ENCODE data around the gene SPON1.
"Not testable (repeated sequence)": the region's sequence is repeated elsewhere in the genome, so short reads cannot be mapped to it uniquely, and the experiment has no call there.

Gene SPON1

GRCh38 chr11:13984616-13985450, 22.3 kb downstream of the SPON1 start:
- DNase-seq: no peak

DNA sequence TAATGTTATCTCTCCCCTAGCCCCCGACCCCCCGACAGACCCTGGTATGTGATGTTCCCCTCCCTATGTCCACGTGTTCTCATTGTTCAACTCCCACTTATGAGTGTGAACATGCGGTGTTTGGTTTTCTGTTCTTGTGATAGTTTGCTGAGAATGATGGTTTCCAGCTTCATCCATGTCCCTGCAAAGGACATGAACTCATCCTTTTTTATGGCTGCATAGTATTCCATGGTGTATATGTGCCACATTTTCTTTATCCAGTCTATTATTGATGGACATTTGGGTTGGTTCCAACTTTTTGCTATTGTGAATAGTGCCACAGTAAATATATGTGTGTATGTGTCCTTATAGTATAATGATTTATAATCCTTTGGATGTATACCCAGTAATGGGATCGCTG, 24.2 kb downstream of the SPON1 start:
- DNase-seq: not testable (repeated sequence)

DNA sequence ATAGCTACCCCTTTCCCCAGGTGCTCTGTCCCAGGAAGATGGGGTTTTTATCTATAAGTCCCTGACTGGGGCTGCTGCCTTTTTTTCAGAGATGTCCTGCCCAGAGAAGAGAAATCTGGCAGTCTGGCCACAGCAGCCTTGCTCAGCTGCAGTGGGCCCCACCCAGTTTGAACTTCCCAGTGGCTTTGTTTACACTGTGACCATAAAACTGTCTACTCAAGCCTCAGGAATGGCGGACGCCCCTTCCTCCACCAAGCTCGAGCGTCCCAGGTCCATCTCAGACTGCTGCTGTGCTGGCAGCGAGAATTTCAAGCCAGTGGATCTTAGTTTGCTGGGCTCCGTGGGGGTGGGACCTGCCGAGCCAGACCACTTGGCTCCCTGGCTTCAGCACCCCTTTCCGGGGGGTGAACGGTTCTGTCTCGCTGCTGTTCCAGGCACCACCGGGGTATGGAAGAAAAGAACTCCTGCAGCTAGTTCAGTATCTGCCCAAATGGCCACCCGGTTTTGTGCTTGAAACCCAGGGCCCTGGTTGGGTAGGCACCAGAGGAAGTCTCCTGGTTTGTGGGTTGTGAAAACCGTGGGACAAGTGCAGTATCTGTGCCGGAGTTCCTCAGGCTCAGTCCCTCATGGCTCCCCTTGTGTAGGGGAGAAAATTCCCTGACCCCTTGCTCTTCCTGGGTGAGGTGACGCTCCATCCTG, 29.8 kb downstream of the SPON1 start:
- DNase-seq: not testable (repeated sequence)

DNA sequence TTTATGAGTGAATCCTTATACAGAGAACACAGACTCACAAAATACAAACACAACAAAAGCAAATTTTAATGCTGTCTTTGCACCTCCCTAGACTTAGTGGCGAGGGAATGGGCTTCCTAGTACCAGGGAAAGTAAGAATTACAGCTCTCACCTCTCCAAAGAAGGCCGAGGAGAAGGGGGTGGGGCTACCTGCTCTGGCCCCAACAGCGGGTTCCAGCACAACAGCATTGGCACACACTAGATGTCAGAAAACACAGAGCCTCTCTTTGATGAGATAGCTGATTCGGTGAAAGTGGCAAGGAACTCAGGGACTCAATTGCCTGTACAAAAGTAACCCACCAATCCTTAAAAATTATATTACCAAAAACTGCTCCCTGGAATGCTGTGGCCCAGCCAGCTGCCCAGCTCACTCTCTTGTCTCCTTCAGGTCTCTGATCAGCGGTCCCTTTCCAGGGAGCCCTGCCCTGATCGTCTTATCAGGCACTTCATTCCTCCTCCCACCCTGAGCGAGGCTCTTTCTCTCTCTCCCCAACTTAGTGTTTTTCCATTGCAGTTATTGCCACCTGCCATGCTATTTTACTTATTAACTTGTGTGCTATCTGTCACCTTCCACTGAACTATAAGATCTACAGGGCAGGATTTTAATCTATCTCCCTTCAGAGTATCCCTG, 30.7 kb downstream of the SPON1 start:
- no peak for DNase-seq

DNA sequence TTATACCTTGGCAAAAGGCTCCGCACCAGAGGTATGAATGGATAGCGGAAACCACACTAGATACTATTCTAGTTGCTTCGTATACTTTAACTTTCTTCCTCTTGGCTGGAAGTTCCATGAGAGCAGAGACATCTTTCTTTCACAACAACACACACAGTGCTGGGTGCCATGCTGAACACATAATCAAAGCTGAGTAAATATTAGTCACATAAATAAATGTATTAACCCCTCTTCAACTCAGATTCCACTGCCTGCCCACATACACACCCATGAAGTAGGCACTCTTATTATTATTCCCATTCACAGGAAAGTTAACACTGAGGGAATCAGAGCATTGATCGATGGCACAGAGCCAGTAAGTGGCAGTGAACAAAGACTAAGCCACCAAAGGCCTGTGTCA, 35.4 kb downstream of the SPON1 start:
- peak; percentile 14 for DNase-seq

- no peak for DNase-seq
Measured at GRCh38 chr11:13999704-14000103, 37.2 kb downstream of the SPON1 start.

GRCh38 chr11:14001597-14001996, 39.1 kb downstream of the SPON1 start:
- no peak for DNase-seq

- no peak for DNase-seq
Measured at GRCh38 chr11:14007566-14007965, 45.0 kb downstream of the SPON1 start.

DNA sequence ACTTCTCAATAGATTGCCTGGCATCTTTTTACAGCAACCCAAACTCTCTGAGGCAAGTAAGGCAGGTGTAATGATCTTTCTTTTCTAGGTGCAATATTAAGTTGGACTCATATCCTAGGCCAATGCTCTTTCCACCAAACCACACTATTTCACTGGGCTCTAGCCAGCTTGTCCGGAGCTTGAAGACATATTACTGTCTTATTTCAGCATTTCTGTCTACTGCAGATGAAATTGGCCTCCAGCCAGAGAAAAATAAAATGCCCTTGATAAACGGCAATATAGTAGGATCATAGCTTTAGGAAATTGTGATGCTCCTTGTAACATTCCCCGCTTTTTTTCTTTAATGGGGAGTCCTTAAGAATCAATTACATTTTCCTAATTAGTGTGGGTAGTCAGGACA, 48.1 kb downstream of the SPON1 start:
- no peak for DNase-seq

GRCh38 chr11:14012846-14013245, 50.3 kb downstream of the SPON1 start:
- no peak for DNase-seq

DNA sequence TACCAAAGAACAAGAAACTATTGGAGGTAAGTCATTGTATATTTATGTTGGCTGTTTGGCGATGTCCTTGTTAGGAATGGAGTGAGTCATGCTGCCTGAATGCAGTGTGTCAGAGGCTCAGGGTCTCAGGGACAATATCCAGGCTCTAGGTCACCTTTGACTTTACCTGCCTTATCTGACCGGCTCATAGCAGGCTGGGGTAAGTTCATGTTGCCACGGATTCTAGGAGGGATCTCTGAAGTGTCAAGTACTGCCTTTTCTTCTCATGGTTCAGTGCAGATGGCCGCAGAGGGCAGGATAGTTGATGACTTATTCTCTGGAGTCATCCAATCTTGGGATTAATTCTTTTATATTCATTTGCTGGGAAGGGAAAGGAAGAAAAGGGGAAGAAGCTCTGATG, 53.2 kb downstream of the SPON1 start:
- no peak for DNase-seq

DNA sequence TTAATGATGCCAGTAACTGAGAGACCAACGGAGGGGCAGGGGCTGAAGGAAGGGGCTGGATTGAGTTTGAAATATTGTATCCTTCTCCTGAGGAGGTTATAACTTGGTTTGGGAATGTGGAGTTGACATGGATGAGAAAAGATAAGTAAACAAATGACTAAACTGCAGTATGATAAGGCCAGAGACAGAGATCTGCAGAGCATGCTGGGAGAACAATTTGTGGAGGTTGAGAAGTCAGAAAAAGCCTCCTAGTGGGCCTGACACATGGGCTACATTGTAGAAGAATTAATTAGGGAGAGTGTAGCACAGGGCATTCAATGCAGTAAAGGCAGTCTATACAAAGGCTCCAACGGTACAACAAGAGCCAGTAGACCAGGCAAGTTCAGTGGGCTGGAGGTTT, 55.9 kb downstream of the SPON1 start:
- DNase-seq: no peak

- DNase-seq: no peak
Measured at GRCh38 chr11:14021738-14022137, 59.2 kb downstream of the SPON1 start.

DNA sequence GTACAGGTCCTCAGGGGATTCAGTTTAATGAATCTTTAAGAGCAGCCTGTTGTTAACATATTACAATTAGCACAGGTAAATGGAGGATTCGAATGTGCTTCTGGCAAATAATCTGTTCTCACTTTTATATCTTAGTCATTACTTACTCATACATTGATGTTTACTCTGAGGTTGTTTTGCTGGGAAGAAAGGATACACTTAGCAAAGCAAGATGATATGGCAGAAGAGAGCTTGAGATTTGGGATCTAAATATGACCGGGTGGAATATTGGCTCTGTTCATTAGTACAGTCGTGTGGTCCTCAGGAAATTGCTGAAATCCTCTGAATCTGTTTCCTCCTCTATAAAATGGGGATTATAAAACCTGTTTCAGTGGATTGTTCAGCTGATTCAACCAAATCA, 59.7 kb downstream of the SPON1 start:
- no peak for DNase-seq

- DNase-seq: no peak
Measured at GRCh38 chr11:14022821-14023220, 60.3 kb downstream of the SPON1 start.

GRCh38 chr11:14026961-14027360, 64.4 kb downstream of the SPON1 start:
- DNase-seq: no peak

GRCh38 chr11:14027525-14027924, 65.0 kb downstream of the SPON1 start:
- no peak for DNase-seq

GRCh38 chr11:14029440-14029839, 66.9 kb downstream of the SPON1 start:
- DNase-seq: peak; percentile 89

DNA sequence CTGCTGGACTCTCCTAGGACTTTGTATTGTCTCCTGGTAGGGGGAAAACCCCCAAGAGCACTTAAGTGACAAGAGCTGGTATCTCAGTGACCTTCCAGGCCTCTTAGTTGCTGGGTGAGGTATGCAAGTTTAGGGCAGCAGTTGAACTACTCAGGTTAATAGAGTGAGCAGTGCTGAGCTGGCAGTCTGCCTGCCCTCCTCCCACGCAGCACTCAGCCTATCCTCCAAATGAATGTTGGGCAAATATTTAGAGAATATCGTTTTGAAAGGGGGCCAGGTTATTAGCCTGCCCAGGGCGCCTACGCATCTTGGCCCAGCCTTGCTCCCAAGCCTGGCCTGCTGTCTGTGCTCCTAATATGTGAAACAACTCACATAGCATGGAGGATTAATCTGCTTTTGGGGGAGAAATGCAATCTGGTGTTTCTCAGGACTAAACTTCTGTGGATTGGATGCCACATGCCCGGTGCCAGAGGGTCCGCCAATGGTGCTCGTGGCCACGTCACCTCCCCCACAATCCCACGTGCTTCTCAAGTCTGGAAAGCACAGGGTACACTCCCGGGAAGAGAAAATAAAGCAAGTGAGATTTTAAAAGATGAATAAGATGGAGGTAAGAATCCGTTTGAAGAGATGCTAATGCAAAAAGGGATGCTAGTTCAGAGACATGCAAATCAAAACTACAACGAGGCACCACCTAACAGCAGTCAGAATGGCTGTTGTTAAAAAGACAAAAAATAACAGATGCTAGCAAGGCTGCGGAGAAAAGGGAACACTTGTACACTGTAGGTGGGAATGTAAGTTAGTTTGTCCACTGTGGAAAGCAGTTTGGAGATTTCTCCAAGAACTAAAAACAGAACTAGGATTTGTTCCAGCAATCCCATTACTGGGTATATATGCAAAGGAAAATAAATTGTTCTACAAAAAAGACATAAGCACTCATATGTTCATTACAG, 67.7 kb downstream of the SPON1 start:
- peak; percentile 92 for DNase-seq

GRCh38 chr11:14035526-14035925, 73.0 kb downstream of the SPON1 start:
- not testable (repeated sequence) for DNase-seq

- no peak for DNase-seq
Measured at GRCh38 chr11:14036469-14036868, 73.9 kb downstream of the SPON1 start.

- DNase-seq: no peak
Measured at GRCh38 chr11:14041040-14041439, 78.5 kb downstream of the SPON1 start.

GRCh38 chr11:14041565-14041964, 79.0 kb downstream of the SPON1 start:
- DNase-seq: no peak

Data from NCI-H2029 treated with DMSO at 0.1 percent for 48 hours (cell line).